GM11168 (cell line): ENCODE measurements around the gene CBR1.
"Not testable (repeated sequence)": the region's sequence is repeated elsewhere in the genome, so short reads cannot be mapped to it uniquely, and the experiment has no call there.

Experiments used
- in situ Hi-C: fragments of 300-500 bp; cut with MboI; formaldehyde crosslinking; loops from one replicate; pipeline ENCODE4 v1.12.0; 2022; ENCODE audit warnings: low sequenced_read_pairs; ENCODE audit not compliant: unreplicated experiment

The CBR1 gene

GRCh38 chr21:36076878-36077655, 7.2 kb downstream of the CBR1 start:
- in situ Hi-C loops: no loop called here

- in situ Hi-C loops: no loop called here
These were observed 7.9 kb downstream of the CBR1 start for GRCh38 chr21:36077758-36078157.

DNA sequence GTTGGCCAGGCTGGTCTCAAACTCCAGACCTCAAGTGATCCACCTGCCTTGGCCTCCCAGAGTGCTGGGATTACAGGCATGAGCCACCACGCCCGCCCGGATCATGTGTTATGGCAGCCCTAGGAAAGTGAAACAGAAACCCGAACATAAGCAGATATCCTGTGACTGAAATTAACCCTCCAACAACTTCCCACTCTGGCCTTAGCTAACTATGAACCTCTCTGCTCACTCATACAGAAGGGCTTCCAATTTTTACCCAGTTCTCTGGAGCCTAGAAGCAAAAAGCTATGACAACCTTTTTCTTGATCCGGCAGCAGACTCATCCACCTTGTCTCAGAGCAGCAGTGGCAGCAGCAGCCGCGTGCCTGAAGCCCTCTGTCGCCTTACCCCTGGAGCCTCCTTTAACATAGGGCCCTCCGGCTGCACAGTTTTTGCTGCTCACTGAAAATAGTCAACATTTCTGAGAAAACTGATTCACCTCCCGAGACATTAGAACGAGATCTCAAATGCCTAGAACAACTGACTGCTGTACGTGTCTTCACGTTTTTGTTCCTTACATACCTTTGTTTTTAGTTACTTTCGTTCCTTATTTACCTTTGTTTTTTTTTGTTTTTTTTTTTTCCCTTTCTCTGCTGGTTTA, 9.3 kb downstream of the CBR1 start:
- in situ Hi-C loops: no loop called here

GRCh38 chr21:36079671-36080070, 9.8 kb downstream of the CBR1 start:
- in situ Hi-C loops: no loop called here

- in situ Hi-C loops: no loop called here
These were observed 10.6 kb downstream of the CBR1 start for GRCh38 chr21:36080386-36080785.

GRCh38 chr21:36082237-36082664, 12.4 kb downstream of the CBR1 start:
- in situ Hi-C loops: no loop called here

DNA sequence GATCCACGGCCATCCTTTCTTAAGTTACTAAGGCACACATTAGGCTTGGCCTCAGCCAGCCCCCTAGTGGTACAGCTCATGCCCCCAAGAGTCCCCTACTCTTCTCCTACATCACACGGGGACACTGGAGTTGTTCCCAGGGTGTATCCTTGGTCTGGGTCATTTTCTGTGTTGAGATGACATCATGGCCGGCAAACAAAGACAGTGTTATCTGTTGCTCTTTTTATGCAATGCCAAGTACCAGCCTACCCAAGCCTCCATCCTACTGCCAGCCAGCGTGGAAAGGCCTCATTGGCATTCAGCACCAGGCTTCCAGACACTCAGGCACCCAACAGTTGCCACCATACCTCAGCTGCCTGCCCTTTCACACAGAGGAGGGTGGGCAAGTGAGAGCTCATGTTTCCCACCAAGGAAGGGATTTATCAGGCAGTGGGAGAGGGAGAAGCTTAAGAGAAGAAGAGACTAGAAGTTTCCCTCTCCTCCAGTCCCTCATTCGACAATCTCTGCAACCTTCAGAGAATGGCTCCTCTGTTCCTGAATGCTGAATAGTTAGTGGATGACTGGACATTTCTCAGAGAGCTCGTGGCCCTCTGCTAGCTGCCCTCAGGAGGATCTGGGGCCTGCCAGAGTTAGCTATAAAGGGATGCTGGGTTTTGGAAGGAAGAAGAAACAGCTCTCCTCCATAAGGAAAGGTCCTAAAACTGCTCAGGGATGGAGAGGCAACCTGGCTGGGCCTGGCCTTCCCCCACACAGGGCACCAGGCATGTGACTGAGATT, 17.7 kb downstream of the CBR1 start:
- in situ Hi-C loops: no loop called here

- in situ Hi-C loops: no loop called here
These were observed 20.1 kb downstream of the CBR1 start for GRCh38 chr21:36089946-36090345.

- in situ Hi-C loops: no loop called here
These were observed 22.9 kb downstream of the CBR1 start for GRCh38 chr21:36092681-36093080.

DNA sequence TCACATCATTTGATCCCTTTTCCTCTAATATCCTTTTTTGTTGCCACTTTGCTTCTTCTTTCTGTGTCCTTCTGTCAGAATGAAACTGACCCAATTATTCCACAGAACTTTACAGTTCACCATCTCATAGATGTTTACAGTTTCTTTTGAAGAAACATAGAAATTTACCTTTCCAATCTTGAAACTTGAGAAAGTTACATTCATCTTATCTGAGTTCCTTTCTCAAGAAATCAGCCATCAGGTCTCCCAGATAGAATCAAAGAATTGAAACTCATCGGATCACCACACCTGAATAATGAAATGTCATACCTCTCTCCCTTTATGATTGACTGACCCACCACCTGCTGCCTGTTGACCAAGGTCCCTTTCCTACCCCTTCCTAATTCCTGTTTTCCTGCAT, 23.7 kb downstream of the CBR1 start:
- in situ Hi-C loops: no loop called here

DNA sequence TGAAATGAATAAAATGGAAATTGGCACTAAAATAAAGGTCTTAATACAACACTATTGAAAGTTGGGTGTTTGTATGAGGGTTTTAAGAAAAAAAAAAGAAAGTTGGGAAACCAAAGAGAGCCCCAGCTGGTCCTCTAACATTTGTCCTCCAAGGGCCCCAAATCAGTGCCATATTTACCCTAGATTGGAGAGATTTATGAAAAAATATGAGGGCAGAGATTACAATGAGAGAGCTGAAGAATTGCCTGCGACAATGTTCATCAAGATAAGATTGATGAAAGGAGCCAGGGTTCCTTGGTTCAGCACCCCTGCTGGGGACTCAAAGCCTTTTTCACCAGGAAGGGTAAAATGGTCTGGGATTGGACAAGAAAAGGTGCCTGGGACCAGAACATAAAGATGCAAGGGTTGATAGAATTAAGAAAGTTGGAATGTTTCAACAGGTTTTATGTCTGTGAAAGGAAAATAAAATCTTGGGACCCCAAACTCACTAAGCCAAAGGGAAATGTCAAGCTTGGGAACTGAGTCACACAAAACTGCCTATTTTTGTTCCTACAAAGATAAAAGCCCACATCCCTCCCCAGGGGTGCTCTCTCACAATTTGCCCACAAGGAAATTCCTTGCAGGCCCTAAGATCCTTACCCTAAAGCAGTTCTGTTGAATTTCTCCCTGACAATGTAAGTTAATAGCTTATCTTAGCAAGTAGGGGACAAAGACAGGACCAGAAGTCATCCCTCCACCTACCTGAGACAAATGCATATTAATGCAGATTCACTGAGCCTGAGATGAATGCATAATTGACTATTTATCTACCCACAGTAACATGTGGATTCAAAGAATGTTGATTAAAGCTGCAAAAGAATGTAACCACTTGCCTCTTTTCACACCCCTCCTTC, 26.8 kb downstream of the CBR1 start:
- in situ Hi-C loops: no loop called here

DNA sequence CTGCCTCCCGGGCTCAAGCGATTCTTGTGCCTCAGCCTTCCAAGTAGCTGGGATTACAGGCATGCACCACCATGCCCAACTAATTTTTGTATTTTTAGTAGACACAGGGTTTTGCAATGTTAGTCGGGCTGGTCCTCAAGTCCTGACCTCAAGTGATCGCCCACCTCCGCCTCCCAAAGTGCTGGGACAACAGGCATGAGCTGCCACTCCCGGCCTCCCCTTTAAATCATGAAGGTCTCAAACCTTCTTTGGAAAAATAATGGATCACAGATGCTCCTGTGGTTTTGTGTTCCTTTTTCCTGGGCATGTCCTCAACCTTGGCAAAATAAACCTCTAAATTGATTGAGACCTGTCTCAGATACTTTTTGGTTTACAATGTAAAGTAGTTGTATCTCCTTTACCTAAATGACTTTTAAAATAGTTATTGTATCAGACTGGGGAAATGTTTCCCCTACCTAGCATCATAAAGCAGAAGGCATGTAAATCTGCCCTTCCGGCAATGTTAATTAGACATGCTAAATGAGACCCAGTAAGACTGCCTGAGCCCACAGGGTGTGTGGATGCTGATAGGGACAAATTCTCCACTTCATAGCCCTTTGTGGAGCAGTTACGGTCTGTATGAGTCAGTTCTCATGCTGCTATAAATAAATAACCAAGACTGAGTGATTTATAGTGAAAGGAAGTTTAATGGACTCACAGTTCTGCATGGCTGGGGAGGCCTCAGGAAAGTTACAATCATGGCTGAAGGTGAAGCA, 27.8 kb downstream of the CBR1 start:
- in situ Hi-C loops: no loop called here

- in situ Hi-C loops: no loop called here
These were observed 28.3 kb downstream of the CBR1 start for GRCh38 chr21:36098182-36098532.

DNA sequence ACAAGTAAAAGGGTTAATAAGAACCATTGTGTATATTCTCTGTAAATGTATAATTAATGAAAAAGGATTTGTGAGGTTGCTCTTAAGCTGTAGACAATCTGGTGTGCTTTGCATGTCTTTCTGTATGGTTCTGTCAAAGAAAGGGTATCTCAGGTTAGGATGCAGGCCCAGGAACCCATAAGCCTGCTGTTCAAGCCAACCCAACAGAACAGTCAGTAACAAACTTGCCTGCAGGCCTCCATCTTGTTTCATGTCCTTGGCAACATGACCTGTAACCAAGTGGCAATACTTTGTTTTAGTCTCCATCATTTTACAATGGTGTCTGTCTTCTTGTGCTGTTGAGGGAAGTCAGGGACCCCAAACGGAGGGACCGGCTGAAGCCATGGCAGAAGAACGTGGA, 29.2 kb downstream of the CBR1 start:
- in situ Hi-C loops: no loop called here

GRCh38 chr21:36099695-36100211, 29.9 kb downstream of the CBR1 start:
- in situ Hi-C loops: not testable (repeated sequence)

- in situ Hi-C loops: no loop called here
These were observed 31.3 kb downstream of the CBR1 start for GRCh38 chr21:36100971-36101641.

DNA sequence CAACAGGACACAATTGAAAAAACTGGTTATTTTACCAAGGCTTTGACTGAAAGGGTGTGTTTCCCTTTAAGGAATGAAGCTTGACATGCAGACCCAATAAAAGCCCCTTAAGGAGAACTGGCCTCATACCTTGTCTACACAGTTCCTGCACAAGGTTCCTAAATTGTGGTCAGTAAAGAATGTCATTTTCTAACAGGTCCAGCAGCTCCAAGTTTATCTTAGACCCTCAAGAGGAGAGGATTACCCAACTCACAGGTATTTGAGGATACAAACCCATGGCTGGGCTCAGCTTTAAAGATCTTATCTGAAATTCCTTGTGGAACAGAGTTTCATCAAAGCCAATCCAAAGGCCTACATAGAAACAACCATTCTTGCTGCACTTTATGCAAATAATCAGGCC, 33.6 kb downstream of the CBR1 start:
- in situ Hi-C loops: no loop called here

DNA sequence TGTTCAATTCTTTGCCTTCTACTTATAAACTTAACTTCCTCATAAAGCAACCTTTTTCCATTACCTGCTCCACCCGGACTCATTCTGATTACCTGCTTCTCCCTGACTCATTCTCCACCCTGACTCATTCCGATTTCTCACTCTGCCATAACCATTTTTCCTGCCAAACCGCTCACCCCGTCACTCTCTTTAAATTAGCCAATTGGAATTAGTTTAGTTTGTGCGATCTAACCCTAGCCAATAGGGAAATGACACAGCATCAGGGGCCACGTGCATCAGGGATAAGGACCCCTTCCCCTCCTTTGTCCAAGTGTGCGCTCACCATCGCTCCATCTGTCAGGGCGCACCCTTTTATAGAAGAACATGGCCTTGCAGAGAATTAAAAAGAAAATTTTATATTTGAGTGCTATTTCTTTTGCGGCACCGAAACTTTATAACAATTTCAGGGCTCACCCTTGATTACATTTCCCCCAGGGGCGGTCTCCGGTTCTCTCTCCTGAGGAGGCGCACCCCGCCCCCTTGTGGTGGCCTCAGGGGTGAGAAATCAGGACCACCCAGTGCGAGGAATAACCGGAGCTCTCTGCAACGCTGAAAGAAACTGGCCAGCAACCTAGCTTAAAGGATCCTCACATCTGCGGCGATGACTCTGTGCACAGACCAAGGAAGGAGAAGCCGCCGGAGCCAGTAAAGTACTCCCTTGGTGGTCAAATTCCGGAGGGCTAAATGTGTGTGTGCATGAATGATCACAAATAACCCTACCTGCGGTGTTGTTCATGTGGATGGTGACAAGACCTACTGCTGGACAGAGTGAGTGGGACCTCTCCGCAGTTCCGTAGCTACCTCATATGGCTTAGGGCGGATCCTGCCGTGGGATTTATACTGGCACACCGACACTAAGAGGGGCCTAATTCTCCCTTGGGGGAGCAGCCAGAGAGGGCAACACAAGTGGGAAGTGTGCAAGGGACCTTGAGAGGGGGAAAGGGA, 34.8 kb downstream of the CBR1 start:
- in situ Hi-C loops: no loop called here
